Kidney (tissue), 14 donors: ENCODE results near the gene MROH2A. TPM values are rescaled to one million over a fixed set of nuclear protein-coding genes. Genes with fewer than 3 reads are reported as not detected.

Experiments
- DNase-seq, 5 donors: peaks; one replicate each; pipeline ENCODE4 v3.0.0-alpha.2; 2013 to 2020
- FAIRE-seq: peaks from 2 replicates; lab custom pipeline; 2012; peaks lifted over from hg19 to GRCh38; lab: Jason Lieb, UNC
- H3K27ac ChIP-seq, 2 donors: one replicate each; pipeline ENCODE4 v1.7.0; 2013; ENCODE audit warnings: low read depth in 2 of 2, low read length in 2 of 2, inconsistent platforms in 1 of 2
- H3K27me3 ChIP-seq: one replicate; pipeline ENCODE4 v1.7.1; 2013; ENCODE audit warnings: low read length, inconsistent platforms; ENCODE audit not compliant: control insufficient read depth, insufficient read depth
- H3K36me3 ChIP-seq, 3 donors: one replicate each; pipeline versions ENCODE4 v1.7.0 to v1.7.1; 2013; ENCODE audit warnings: low read length in 3 of 3, control low read depth in 1 of 3, inconsistent platforms in 1 of 3; ENCODE audit not compliant: insufficient read depth in 3 of 3, control insufficient read depth in 2 of 3
- H3K4me1 ChIP-seq, 3 donors: one replicate each; pipeline versions ENCODE4 v1.7.0 to v1.7.1; 2013; ENCODE audit warnings: low read length in 3 of 3, inconsistent platforms in 1 of 3, low read depth in 1 of 3; ENCODE audit not compliant: control insufficient read depth in 2 of 3, insufficient read depth in 2 of 3
- H3K4me3 ChIP-seq, 3 donors: one replicate each; pipeline versions ENCODE4 v1.7.0 to v1.8.1; 2013; ENCODE audit warnings: low read length in 3 of 3, control low read depth in 1 of 3, inconsistent platforms in 1 of 3
- H3K9ac ChIP-seq, 3 donors: one replicate each; pipeline versions ENCODE4 v1.7.0 to v1.7.1; 2013; ENCODE audit warnings: low read length in 3 of 3, control low read depth in 1 of 3, inconsistent platforms in 1 of 3
- H3K9me3 ChIP-seq, 3 donors: one replicate each; pipeline versions ENCODE4 v1.7.0 to v1.7.1; 2013; ENCODE audit warnings: low read length in 3 of 3, control low read depth in 1 of 3, inconsistent platforms in 1 of 3; ENCODE audit not compliant: control insufficient read depth in 2 of 3, insufficient read depth in 1 of 3
- intact Hi-C: fragments of 100-400 bp; cut with DNase I; formaldehyde crosslinking; loops from one replicate; pipeline ENCODE4 v1.11.1; 2022
- polyA plus RNA-seq: library from polyadenylated mRNA; stranded (reverse); fragments of 350-450 nt; fragmentation: Illumina TruSeq; extraction: RNeasy Lipid Tissue Mini Kit (QIAGEN cat#74804); gene quantifications from one replicate; pipeline ENCODE4 v1.2.3, GENCODE V29; 2014; ENCODE audit warnings: low read depth, low replicate concordance; ENCODE audit not compliant: insufficient read depth
- total RNA-seq: library from RNA; stranded (reverse); fragmentation: NEBNext Ultra II Directional; extraction: Animal tissue kit (Norgen Biotek cat#: 25700); gene quantifications from one replicate; pipeline ENCODE4 v1.2.1, GENCODE V29; 2021
- TF ChIP-seq, protein P1 (sequence below): IDR thresholded peaks from 3 replicates; pipeline ENCODE4 v1.5.1; 2012; ENCODE audit warnings: mild to moderate bottlenecking, moderate library complexity, borderline replicate concordance; ENCODE audit not compliant: insufficient read depth; ENCODE audit errors: extremely low read depth
- donor health status: control.
- donor health status: control.
- donor health status: control.
- donor health status: control.
- donor health status: control.
- donor health status: DM: yes; HTN: yes; CAD: no.
- donor health status: Normal renal cell carcinoma (clear cell type).

The MROH2A gene
- total and polyA plus RNA-seq, 2 donors from 2014 or later, result 1.8 TPM; not detected in 1

DNA sequence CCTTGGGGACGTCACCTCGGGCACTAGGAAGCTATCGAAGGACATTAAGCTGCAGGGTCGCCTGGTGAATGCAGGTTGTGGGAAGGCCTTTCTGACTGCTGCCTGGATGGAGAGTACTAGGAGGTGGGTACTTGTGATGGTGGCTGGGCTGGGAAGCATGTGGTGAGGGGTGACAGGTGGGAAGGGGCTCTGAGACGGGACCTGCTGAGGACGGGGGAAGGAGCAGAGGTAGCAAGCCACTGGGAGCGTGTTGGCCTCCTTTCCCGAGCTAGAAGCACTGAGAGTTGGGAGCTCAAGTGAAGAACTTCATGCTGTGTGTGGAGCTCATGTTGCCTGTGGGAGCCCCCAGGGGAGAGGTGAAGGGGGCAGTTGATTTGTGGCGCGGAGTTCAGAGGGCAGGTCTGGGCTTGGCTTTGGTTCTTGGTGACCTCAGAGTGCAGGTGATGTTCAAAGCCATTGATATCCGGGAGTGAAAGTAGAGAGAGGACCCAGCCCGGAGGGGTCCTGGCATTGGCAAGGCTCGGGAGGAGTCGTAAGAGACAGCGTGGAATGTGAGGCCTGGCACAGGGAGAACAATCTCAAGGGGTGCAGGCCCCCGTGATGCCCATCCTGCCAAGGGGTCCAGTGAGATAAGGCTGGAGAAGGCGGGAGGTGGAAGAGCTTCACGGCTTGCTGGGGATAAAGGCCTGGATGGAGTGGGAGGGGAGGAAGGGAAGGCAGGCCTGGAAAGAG lies 13.2 kb downstream of the MROH2A start:
- H3K4me3 ChIP-seq, result no peak overlapping the region
- no peak overlapping the region for H3K27ac ChIP-seq
- DNase-seq (no peak), FAIRE-seq (no peak)
- no peaks in the 10 kb centered on the region for H3K4me1 ChIP-seq
- no peaks in the 10 kb centered on the region for H3K36me3 ChIP-seq
- intact Hi-C loops, result no loop called here
- H3K9ac ChIP-seq, result no peak overlapping the region
- H3K9me3 ChIP-seq, result no peaks in the 10 kb centered on the region
- no peaks in the 10 kb centered on the region for H3K27me3 ChIP-seq
- TF ChIP-seq, protein P1, sequence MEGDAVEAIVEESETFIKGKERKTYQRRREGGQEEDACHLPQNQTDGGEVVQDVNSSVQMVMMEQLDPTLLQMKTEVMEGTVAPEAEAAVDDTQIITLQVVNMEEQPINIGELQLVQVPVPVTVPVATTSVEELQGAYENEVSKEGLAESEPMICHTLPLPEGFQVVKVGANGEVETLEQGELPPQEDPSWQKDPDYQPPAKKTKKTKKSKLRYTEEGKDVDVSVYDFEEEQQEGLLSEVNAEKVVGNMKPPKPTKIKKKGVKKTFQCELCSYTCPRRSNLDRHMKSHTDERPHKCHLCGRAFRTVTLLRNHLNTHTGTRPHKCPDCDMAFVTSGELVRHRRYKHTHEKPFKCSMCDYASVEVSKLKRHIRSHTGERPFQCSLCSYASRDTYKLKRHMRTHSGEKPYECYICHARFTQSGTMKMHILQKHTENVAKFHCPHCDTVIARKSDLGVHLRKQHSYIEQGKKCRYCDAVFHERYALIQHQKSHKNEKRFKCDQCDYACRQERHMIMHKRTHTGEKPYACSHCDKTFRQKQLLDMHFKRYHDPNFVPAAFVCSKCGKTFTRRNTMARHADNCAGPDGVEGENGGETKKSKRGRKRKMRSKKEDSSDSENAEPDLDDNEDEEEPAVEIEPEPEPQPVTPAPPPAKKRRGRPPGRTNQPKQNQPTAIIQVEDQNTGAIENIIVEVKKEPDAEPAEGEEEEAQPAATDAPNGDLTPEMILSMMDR, result no peak

- no peak for FAIRE-seq
- H3K9ac ChIP-seq, result no peak overlapping the region
Measured at GRCh38 chr2:233791883-233792329, 13.8 kb downstream of the MROH2A start.

GRCh38 chr2:233792720-233793119 lies 14.6 kb downstream of the MROH2A start:
- DNase-seq (peak in 1 of 5 donors; percentile 15), FAIRE-seq (no peak)
- Histone ChIP-seq H3K4me1 (no peaks in the 10 kb centered on the region), H3K4me3 (no peak overlapping the region), H3K27me3 (no peaks in the 10 kb centered on the region), H3K36me3 (no peaks in the 10 kb centered on the region), H3K9ac (no peak overlapping the region), H3K27ac (no peak overlapping the region), H3K9me3 (no peaks in the 10 kb centered on the region)
- intact Hi-C loops, result no loop called here
- TF ChIP-seq, protein P1, result no peak

More at GRCh38 chr2:233791883-233792329, 13.8 kb downstream of the MROH2A start:
- no peaks in the 10 kb centered on the region for H3K36me3 ChIP-seq
- H3K27me3 ChIP-seq, result no peaks in the 10 kb centered on the region
- H3K4me3 ChIP-seq, result no peak overlapping the region
- H3K27ac ChIP-seq, result no peak overlapping the region
- no peaks in the 10 kb centered on the region for H3K9me3 ChIP-seq
- H3K4me1 ChIP-seq, result no peaks in the 10 kb centered on the region
- no peak for DNase-seq
- intact Hi-C loops, result no loop called here
- TF ChIP-seq, protein P1, result no peak
